Measurements from ENCODE around the gene IL17RB. TPM values are rescaled to one million over a fixed set of nuclear protein-coding genes. Genes with fewer than 3 reads are reported as not detected.

The IL17RB gene
- polyA plus RNA-seq, 1 experiment = not detected

DNA sequence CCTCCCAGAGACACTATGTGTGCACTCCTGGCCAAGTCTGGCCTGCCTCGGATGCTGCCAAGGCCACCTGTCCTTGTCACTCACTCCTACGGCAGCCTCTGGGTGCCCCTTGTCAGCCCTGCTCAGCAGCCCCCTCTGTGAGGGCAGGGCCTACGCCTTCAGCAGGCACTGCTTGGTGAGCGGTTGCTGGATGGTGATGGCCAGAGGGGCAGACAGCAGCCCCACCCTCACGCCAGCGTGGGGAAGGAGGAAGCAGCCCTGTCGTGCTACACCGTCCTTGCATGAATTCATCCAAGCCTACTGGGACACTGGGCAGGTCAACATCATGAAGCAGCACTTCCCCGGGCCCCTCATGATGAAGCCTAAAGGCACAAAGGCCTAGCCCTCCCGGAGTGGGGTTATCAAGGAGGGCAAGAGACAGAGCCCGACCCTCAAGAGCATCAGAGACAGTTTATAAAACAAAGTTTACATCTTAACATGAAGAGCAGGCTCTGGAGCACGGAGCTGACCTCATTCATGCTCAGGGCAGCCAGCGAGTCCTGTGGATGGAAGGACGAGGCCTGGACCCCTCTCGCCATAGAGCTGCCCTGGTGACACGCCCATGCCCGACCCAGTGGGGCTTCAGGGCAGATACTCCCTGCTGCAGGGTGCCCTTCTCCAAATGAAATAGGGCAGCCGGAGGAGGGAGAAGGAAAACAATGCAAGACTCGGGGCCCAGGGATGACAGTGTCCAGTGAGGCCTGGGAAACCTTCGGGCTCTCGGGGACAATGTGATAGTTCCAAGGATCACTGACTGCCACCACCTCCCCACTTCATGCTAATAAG lies 25.4 kb upstream of the IL17RB start:
- Histone ChIP-seq H3K9me3 (ENCODE audit: control insufficient read depth, insufficient read depth, low read length) (no peaks in the 10 kb centered on the region; the same call in 1 of the 2 replicates), H3K4me3 (ENCODE audit: low read depth, low read length) (no peak overlapping the region), H3K27me3 (ENCODE audit: control insufficient read depth, insufficient read depth, low read length) (peaks cover 2% of the 10 kb centered on the region), H3K27ac (ENCODE audit: low read depth, low read length) (no peak overlapping the region)
- TF ChIP-seq, protein P1, sequence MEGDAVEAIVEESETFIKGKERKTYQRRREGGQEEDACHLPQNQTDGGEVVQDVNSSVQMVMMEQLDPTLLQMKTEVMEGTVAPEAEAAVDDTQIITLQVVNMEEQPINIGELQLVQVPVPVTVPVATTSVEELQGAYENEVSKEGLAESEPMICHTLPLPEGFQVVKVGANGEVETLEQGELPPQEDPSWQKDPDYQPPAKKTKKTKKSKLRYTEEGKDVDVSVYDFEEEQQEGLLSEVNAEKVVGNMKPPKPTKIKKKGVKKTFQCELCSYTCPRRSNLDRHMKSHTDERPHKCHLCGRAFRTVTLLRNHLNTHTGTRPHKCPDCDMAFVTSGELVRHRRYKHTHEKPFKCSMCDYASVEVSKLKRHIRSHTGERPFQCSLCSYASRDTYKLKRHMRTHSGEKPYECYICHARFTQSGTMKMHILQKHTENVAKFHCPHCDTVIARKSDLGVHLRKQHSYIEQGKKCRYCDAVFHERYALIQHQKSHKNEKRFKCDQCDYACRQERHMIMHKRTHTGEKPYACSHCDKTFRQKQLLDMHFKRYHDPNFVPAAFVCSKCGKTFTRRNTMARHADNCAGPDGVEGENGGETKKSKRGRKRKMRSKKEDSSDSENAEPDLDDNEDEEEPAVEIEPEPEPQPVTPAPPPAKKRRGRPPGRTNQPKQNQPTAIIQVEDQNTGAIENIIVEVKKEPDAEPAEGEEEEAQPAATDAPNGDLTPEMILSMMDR (IDR thresholded peaks at IDR 0.05; ENCODE audit: low read depth, low read length) = no peak
- ChIA-PET POLR2A (no interaction called here), CTCF (no interaction called here)
- DNase-seq (ENCODE audit: low read depth, low spot score) = no peak

DNA sequence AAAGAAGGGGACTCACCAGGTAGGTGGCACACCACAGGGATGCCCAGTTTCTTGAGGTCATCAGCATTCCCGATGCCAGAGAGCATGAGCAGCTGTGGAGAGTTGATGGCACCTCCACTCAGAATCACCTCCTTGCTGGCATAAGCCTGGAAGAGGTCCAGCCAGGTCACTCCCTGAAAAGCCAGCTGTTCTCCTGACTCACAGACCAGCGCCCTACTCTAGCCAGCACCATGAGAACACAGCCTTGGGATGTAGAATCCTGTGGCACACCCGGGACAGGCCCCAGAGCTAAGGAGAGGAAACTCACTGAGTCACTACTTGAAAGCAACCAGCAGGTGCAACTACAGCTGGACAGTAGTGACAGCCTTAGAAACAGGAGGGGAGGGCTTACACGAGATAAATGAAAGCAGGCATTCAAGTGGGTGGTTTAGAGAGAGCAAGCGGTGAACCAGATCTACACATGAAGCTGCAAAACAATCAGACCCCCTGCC lies 24.7 kb upstream of the IL17RB start:
- TF ChIP-seq, protein P1 (IDR thresholded peaks at IDR 0.05; ENCODE audit: low read depth, low read length) = no peak
- Histone ChIP-seq H3K27me3 (ENCODE audit: control insufficient read depth, insufficient read depth, low read length) (peaks cover 3% of the 10 kb centered on the region), H3K9me3 (ENCODE audit: control insufficient read depth, insufficient read depth, low read length) (no peaks in the 10 kb centered on the region; the same call in 1 of the 2 replicates), H3K27ac (ENCODE audit: low read depth, low read length) (no peak overlapping the region), H3K4me3 (ENCODE audit: low read depth, low read length) (no peak overlapping the region)
- no peak for DNase-seq (ENCODE audit: low read depth, low spot score)
- ChIA-PET CTCF (no interaction called here), POLR2A (no interaction called here)

DNA sequence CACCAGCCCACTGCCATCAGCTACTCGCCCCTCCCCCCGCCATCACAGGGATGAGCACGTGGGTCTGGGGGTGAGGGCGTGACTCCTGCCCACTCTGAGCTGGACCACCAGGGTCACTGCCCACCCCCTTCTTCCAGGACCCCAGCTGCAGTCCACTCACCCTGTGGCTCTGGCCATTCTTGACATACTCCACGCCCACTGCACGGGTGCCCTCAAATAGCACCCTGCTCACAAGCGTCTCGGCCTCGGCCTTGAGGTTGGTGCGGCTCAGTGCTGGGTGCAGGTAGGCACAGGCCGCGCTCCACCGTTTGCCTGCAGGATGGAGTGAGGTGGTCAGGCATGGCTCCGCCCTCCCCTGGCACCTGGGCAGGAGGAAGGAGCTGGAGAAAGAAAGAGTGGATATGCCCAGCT lies 24.0 kb upstream of the IL17RB start:
- DNase-seq (ENCODE audit: low read depth, low spot score) = no peak
- TF ChIP-seq, protein P1 (IDR thresholded peaks at IDR 0.05; ENCODE audit: low read depth, low read length) = no peak
- ChIA-PET CTCF (no interaction called here), POLR2A (no interaction called here)
- Histone ChIP-seq H3K27me3 (ENCODE audit: control insufficient read depth, insufficient read depth, low read length) (peaks cover 4% of the 10 kb centered on the region), H3K4me3 (ENCODE audit: low read depth, low read length) (no peak overlapping the region), H3K27ac (ENCODE audit: low read depth, low read length) (no peak overlapping the region), H3K9me3 (ENCODE audit: control insufficient read depth, insufficient read depth, low read length) (no peaks in the 10 kb centered on the region; the same call in 1 of the 2 replicates)

DNA sequence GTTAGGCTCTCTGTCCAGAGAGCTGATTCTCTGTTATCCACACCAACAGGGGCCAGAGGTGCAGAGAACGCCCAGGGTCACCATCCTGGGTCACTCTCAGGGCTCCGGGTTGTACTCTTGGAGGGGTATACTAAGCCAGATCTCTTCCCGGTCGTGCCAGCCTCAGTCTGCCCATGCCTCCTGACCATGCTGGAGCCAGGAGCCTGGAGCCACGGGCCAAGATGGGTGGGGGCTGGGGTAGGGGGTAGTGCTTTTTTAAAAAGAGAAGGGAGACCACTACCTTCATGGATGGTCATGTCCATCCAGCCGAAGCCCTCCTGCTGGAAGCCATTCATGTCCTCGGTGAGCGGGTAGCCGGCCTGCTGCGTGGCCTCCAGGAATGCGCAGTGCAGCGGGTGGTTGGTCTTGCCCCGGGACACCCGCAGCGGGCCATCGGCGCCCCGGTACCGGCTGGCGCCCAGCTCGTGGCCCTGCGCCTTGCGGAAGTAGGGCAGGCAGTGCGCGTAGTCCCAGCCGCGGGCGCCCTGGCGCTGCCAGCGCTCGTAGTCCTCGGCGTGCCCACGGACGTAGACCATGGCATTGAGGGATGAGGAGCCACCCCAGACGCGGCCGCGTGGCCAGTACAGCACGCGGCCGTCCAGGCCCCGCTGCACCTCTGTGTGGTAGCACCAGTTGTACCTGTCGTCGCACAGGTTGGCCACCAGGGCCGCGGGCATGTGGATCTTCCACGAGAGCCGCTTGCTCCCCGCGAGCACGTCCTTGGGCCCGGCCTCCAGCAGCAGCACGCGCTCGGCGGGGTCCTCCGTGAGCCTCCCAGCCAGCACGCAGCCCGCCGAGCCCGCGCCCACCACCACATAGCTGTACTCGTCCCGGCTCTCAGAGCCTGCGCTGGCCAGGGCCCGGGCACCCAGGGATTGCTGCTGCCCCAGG lies 23.1 kb upstream of the IL17RB start:
- Histone ChIP-seq H3K27ac (ENCODE audit: low read depth, low read length) (no peak overlapping the region), H3K4me3 (ENCODE audit: low read depth, low read length) (no peak overlapping the region), H3K27me3 (ENCODE audit: control insufficient read depth, insufficient read depth, low read length) (peaks cover 2% of the 10 kb centered on the region), H3K9me3 (ENCODE audit: control insufficient read depth, insufficient read depth, low read length) (no peaks in the 10 kb centered on the region; the same call in 1 of the 2 replicates)
- CTCF ChIA-PET = no interaction called here
- DNase-seq (ENCODE audit: low read depth, low spot score) = no peak
- POLR2A ChIA-PET = no interaction called here
- TF ChIP-seq, protein P1 (IDR thresholded peaks at IDR 0.05; ENCODE audit: low read depth, low read length) = no peak
